Central memory CD8-positive, alpha-beta T cell (primary cell): ENCODE data around the gene NCK2.
A peak's percentile ranks its signal among the peaks of the same experiment; 100 is the strongest.

Source experiments
- ATAC-seq: fragments of 150-1000 bp; cut with Tn5 transposase; replicated peaks from 2 replicates; pipeline ENCODE4 v1.10.0; 2022; ENCODE audit warnings: mild to moderate bottlenecking, moderate FRiP score, moderate number of reproducible peaks; ENCODE audit not compliant: poor library complexity, severe bottlenecking; ENCODE audit errors: extremely low read depth
- DNase-seq, 2 donors: peaks; one replicate each; pipeline ENCODE4 v3.0.0; 2021; ENCODE audit warnings: low spot score in 2 of 2
- H3K27ac Mint-ChIP-seq: one replicate; pipeline ENCODE4 v1.8.0; 2022; ENCODE audit warnings: low read depth, mild to moderate bottlenecking, moderate library complexity, mixed read lengths
- H3K27me3 Mint-ChIP-seq: one replicate; pipeline ENCODE4 v1.8.0; 2022; ENCODE audit warnings: mixed read lengths
- H3K36me3 Mint-ChIP-seq: one replicate; pipeline ENCODE4 v1.8.0; 2022; ENCODE audit warnings: mild to moderate bottlenecking, moderate library complexity, mixed read lengths; ENCODE audit not compliant: insufficient read depth
- H3K4me1 Mint-ChIP-seq: one replicate; pipeline ENCODE4 v1.8.0; 2022; ENCODE audit warnings: mixed read lengths
- H3K4me3 Mint-ChIP-seq: one replicate; pipeline ENCODE4 v1.8.0; 2022; ENCODE audit warnings: mild to moderate bottlenecking, moderate library complexity, mixed read lengths
- H3K9me3 Mint-ChIP-seq: one replicate; pipeline ENCODE4 v1.8.0; 2022; ENCODE audit warnings: mixed read lengths

Gene NCK2

DNA sequence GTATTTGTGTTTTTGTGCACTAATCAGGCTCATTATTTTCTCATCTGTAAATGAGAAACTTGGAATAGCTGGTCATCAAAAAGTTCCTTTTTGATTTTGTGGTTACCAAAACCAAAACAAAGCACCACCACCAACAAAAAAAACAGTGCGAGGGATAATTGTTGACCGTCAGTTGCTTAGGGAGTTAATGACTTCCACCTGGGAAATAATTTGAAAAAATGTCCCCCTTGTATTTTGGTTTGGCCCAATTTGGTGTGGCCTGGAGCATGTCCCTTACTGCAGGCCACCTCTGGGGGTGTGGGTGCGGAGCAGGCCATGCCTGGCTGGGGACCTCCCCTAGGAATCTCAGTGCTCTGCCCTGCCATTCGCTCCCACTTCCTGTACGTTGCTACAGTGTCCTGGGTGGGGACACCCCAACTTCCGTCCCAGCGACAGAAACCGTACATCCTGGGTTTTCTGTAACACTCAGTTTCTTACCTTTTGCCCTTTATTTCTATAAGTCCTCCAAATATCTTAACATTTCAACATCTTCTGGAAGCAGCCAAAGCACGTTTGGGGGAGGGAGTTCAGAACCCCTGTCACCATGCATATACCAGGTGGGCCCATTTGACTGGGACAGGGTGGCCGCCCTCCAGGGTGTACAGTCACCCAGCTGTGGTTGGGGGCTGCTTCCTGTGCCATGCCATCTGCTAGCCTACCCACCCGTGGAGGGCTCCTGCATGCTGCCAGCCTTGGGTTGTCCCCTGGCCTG lies 31.3 kb downstream of the NCK2 start:
- Mint-ChIP-seq H3K9me3 (no peaks in the 10 kb centered on the region), H3K27ac (peak overlapping the region; percentile 91), H3K4me1 (peaks cover 95% of the 10 kb centered on the region), H3K36me3 (peaks cover 25% of the 10 kb centered on the region), H3K27me3 (no peaks in the 10 kb centered on the region), H3K4me3 (peak overlapping the region; percentile 76)
- peak; percentile 53 for ATAC-seq
- no peak for DNase-seq

- DNase-seq (no peak), ATAC-seq (no peak)
- no peaks in the 10 kb centered on the region for H3K9me3 Mint-ChIP-seq
- H3K4me1 Mint-ChIP-seq: peaks cover 96% of the 10 kb centered on the region
- peak overlapping the region; percentile 91 for H3K27ac Mint-ChIP-seq
- peak overlapping the region; percentile 76 for H3K4me3 Mint-ChIP-seq
- H3K36me3 Mint-ChIP-seq: peaks cover 26% of the 10 kb centered on the region
- H3K27me3 Mint-ChIP-seq: no peaks in the 10 kb centered on the region
Observed at GRCh38 chr2:105776560-105776928, 31.8 kb downstream of the NCK2 start.

DNA sequence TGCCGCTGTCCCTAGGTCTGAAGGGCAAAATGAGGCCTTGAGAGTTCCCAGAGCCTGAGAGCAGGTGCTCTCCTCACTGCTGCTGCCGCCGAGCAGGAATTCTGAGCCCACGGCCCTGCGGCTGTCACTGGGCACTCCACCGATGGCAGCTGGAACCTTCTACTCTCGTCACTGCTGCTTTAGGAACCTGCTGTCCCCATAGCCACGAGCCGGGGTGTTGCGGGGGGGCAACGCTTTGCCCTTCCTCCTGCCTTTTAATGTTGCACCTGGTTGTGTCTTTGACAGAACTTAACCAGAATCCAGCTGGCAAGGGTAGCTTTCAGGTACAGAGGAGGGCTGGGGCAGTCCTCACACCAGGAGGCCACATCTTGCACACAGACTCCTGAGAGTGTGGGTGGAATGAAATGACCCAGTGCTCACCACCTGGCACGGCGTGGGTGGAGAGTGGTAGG lies 32.3 kb downstream of the NCK2 start:
- no peak for ATAC-seq
- peak overlapping the region; percentile 76 for H3K4me3 Mint-ChIP-seq
- no peaks in the 10 kb centered on the region for H3K9me3 Mint-ChIP-seq
- no peaks in the 10 kb centered on the region for H3K27me3 Mint-ChIP-seq
- DNase-seq: no peak
- H3K27ac Mint-ChIP-seq: peak overlapping the region; percentile 91
- peaks cover 96% of the 10 kb centered on the region for H3K4me1 Mint-ChIP-seq
- H3K36me3 Mint-ChIP-seq: peaks cover 23% of the 10 kb centered on the region

GRCh38 chr2:105777506-105778055 lies 32.9 kb downstream of the NCK2 start:
- H3K9me3 Mint-ChIP-seq: no peaks in the 10 kb centered on the region
- peaks cover 21% of the 10 kb centered on the region for H3K36me3 Mint-ChIP-seq
- no peaks in the 10 kb centered on the region for H3K27me3 Mint-ChIP-seq
- ATAC-seq: no peak
- H3K4me1 Mint-ChIP-seq: peaks cover 96% of the 10 kb centered on the region
- DNase-seq: no peak
- peak overlapping the region; percentile 91 for H3K27ac Mint-ChIP-seq
- peak overlapping the region; percentile 76 for H3K4me3 Mint-ChIP-seq

- no peaks in the 10 kb centered on the region for H3K27me3 Mint-ChIP-seq
- no peaks in the 10 kb centered on the region for H3K9me3 Mint-ChIP-seq
- H3K4me3 Mint-ChIP-seq: peak overlapping the region; percentile 76
- no peak for DNase-seq
- peak overlapping the region; percentile 91 for H3K27ac Mint-ChIP-seq
- ATAC-seq: no peak
- H3K36me3 Mint-ChIP-seq: peaks cover 20% of the 10 kb centered on the region
- H3K4me1 Mint-ChIP-seq: peaks cover 95% of the 10 kb centered on the region
Observed at GRCh38 chr2:105778080-105778607, 33.4 kb downstream of the NCK2 start.

DNA sequence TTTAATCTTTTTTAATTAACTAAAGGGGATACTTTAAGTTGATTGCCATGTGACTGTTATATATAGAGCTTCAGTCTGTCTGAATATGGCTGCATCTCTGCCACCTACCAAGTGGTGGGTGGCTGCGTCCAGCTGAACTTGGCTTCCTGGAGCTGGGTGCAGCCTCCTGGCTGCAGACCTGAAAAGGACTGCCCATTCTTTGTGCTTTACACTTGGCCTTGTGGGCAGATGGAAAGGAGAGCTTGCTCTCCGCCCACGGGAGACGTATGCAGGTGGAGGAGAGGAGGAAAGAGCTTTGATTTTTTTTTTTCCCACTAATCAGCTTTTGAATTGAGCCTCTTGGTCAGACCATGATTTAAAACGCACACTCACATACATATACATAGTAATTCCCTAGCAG lies 34.7 kb downstream of the NCK2 start:
- Mint-ChIP-seq H3K36me3 (peaks cover 19% of the 10 kb centered on the region), H3K4me3 (peak overlapping the region; percentile 55)
- DNase-seq: no peak

DNA sequence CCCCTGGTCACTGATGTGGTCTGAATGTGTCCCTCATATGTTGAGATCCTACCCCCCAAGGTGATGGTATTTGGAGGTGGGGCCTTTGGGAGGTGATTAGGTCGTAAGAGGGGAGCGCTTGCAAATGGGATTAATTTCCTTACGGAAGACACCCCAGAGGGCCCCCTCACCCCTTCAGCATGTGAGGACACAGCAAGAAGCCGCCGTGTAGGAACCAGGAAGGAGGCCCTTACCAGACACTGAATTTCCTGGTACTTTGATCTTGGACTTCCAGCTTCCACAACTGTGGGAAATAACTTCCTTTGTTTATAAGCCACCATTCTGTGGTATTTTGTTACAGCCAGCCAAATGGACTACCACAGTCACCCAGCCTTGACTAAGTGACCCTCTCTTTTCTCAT lies 35.9 kb downstream of the NCK2 start:
- DNase-seq: no peak
- peak overlapping the region; percentile 91 for H3K27ac Mint-ChIP-seq
- peaks cover 91% of the 10 kb centered on the region for H3K4me1 Mint-ChIP-seq
- peak overlapping the region; percentile 69 for H3K4me3 Mint-ChIP-seq
- H3K27me3 Mint-ChIP-seq: no peaks in the 10 kb centered on the region
- no peaks in the 10 kb centered on the region for H3K9me3 Mint-ChIP-seq
- ATAC-seq: no peak
- peaks cover 20% of the 10 kb centered on the region for H3K36me3 Mint-ChIP-seq

More for the DNA sequence above, 34.7 kb downstream of the NCK2 start:
- Mint-ChIP-seq H3K27ac (peak overlapping the region; percentile 91), H3K4me1 (peaks cover 93% of the 10 kb centered on the region), H3K9me3 (no peaks in the 10 kb centered on the region), H3K27me3 (no peaks in the 10 kb centered on the region)
- no peak for ATAC-seq

DNA sequence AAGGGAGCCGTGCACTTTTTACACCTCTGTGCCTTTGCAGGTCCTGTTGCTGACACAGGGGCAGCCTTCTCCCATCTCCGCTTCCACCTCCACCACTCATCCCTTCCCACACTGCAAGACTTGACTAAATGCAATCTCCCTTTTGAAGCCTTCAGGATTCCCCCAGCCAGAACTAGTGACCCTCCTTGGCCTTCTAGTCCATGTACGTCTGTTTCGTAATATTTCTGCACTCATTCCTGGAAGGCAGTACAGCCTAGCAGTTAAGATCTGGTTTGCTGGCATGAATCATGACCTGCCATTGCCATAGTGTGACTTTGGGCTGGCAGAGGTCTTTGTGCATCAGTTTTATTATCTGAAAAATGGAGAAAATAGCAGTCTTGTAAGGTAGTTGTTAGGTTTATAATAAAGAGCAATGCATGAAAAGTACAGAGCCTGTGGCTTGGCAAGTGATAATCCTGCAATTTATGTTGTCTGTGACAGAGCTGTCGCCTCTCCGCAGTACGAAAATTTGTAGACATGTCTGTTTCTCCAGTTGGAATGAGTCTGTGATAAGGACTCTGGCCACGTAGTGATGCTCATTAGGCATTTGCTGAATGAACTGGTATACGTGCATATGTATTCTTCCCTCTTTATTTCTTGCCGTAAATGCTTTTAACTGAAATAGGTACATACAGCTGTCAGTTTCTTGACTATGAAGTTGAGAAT lies 36.7 kb downstream of the NCK2 start:
- ATAC-seq (no peak), DNase-seq (no peak)
- H3K36me3 Mint-ChIP-seq: peaks cover 21% of the 10 kb centered on the region
- peak overlapping the region; percentile 69 for H3K4me3 Mint-ChIP-seq
- H3K4me1 Mint-ChIP-seq: peaks cover 91% of the 10 kb centered on the region
- H3K27me3 Mint-ChIP-seq: no peaks in the 10 kb centered on the region
- H3K9me3 Mint-ChIP-seq: no peaks in the 10 kb centered on the region
- H3K27ac Mint-ChIP-seq: peak overlapping the region; percentile 91

DNA sequence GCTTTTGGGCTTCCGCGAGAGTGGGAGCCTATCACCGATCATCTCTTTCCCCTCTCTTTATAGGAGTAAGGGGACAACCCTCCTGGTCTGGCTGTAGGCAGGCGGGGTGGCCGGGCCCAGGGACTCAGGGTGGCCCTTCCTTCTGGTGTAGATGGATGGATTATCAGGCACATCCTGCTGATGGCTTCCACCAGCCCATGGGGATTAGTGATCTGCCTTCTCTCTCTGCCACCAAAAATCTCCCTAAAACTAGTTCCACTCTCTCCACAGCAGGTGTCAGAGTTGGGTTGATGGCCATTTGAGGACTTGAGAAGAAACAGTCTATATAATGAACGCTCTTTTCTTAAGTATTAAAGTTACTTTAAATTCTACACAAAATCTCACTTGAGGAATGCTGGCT lies 37.4 kb downstream of the NCK2 start:
- Mint-ChIP-seq H3K4me1 (peaks cover 91% of the 10 kb centered on the region), H3K4me3 (peak overlapping the region; percentile 69), H3K9me3 (no peaks in the 10 kb centered on the region), H3K36me3 (peaks cover 24% of the 10 kb centered on the region), H3K27me3 (no peaks in the 10 kb centered on the region), H3K27ac (peak overlapping the region; percentile 87)
- ATAC-seq (no peak), DNase-seq (no peak)

DNA sequence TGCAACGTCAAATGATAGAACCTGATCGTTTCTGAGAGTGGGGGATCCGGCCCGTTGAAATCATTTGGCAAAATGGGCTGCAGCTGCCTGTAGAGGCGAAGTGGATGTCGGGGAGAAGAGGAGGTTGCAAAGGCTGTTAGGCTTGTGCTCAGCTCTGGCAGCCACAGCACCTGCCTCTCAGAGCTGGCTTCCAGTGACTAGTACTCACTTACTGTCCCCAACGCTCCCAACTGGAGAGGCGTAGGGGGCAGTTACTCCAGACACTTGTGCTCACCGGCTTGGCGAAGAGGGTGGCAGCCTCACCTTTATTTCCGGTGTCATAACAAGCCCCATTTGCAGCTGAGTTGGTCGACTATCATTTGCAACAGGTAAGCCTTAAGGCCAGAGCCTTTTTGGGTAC lies 37.9 kb downstream of the NCK2 start:
- Mint-ChIP-seq H3K27ac (peak overlapping the region; percentile 87), H3K4me1 (peaks cover 91% of the 10 kb centered on the region), H3K27me3 (no peaks in the 10 kb centered on the region), H3K36me3 (peaks cover 24% of the 10 kb centered on the region), H3K9me3 (no peaks in the 10 kb centered on the region), H3K4me3 (peak overlapping the region; percentile 69)
- no peak for DNase-seq
- peak; percentile 26 for ATAC-seq

- Mint-ChIP-seq H3K27ac (peak overlapping the region; percentile 87), H3K27me3 (no peaks in the 10 kb centered on the region), H3K36me3 (peaks cover 24% of the 10 kb centered on the region), H3K4me3 (peak overlapping the region; percentile 69), H3K4me1 (peaks cover 91% of the 10 kb centered on the region), H3K9me3 (no peaks in the 10 kb centered on the region)
- ATAC-seq (no peak), DNase-seq (no peak)
Observed at GRCh38 chr2:105783151-105783738, 38.5 kb downstream of the NCK2 start.

- Mint-ChIP-seq H3K36me3 (peaks cover 24% of the 10 kb centered on the region), H3K9me3 (no peaks in the 10 kb centered on the region), H3K4me3 (peak overlapping the region; percentile 69), H3K27me3 (no peaks in the 10 kb centered on the region), H3K27ac (peak overlapping the region; percentile 38), H3K4me1 (peaks cover 92% of the 10 kb centered on the region)
- no peak for DNase-seq
- ATAC-seq: no peak
Observed at GRCh38 chr2:105783972-105784371, 39.3 kb downstream of the NCK2 start.
